ENCODE measurements around the gene BZW2. TPM values are rescaled to one million over a fixed set of nuclear protein-coding genes. Genes with fewer than 3 reads are reported as not detected.

The BZW2 gene
- polyA plus RNA-seq, 1 donor (not counting 4 experiments of a cell fraction or from before 2014, with no cell fraction given) = 65.7 TPM

DNA sequence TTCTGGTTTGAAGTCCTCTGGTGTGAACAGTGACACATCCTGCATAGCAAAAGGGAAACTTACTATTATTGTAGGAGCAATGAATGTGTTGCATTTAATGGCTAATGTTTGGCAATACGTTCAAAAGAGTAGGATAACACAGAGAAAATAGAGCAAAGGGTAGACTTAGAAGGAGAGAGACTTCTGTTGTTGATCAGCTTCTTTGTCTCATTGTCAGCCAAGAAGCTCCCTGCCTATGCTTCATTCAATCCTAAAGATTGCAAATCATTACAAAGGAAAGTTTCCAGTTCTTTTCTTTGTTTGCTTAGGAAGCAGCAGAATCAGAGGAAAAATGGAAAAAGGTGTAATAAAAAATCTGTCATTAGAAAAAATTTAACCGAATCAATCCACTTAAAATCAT, 99.7 kb downstream of the BZW2 start:
- H3K4me1 ChIP-seq (ENCODE audit: control insufficient read depth, extremely low read depth, insufficient read depth, low read length) = peaks cover 8% of the 10 kb centered on the region
- no peak overlapping the region for H3K4me2 ChIP-seq (ENCODE audit: control insufficient read depth, extremely low read depth, insufficient read depth, low read depth, low read length)
- no peaks in the 10 kb centered on the region for H3K9me3 ChIP-seq (ENCODE audit: control insufficient read depth, low read depth, low read length)
- no peak overlapping the region for H3K27ac ChIP-seq (ENCODE audit: control insufficient read depth, insufficient read depth, low read length)
- no peak overlapping the region for H3K4me3 ChIP-seq (ENCODE audit: control insufficient read depth in 2 of 3, extremely low read depth in 1 of 3, insufficient read depth in 2 of 3, low read depth in 1 of 3, low read length in 3 of 3)
- FAIRE-seq = no peak
- DNase-seq (ENCODE audit: low read depth, low spot score) = no peak
- no peaks in the 10 kb centered on the region for H3K9me1 ChIP-seq (ENCODE audit: control insufficient read depth, extremely low read depth, insufficient read depth, low read length)
- H3K36me3 ChIP-seq (ENCODE audit: control insufficient read depth in 2 of 2, extremely low read depth in 1 of 2, insufficient read depth in 2 of 2, low read length in 2 of 2) = no peaks in the 10 kb centered on the region
- no peaks in the 10 kb centered on the region for H4K20me1 ChIP-seq (ENCODE audit: control insufficient read depth, extremely low read depth, insufficient read depth, low read length)
- dilution Hi-C loops (cut with MboI; ENCODE audit: extremely low pct_ligation_motif_present, low sequenced_read_pairs) = no loop called here
- no peaks in the 10 kb centered on the region for H3K27me3 ChIP-seq (ENCODE audit: control insufficient read depth, extremely low read depth, insufficient read depth, low read length)
- no peak for TF ChIP-seq EZH2 (IDR thresholded peaks at IDR 0.05; ENCODE audit: low read length)
- TF ChIP-seq CTCF (optimal IDR thresholded peaks at IDR 0.05 in 1 of 3, IDR thresholded peaks at IDR 0.05 in 1 of 3, conservative IDR thresholded peaks at IDR 0.05 in 1 of 3; ENCODE audit: extremely low read depth in 1 of 3, insufficient read depth in 2 of 3, low read length in 3 of 3) = no peak
- no peaks in the 10 kb centered on the region for H3K79me2 ChIP-seq (ENCODE audit: control insufficient read depth, insufficient read depth, low read length)
- H3K9ac ChIP-seq (ENCODE audit: control insufficient read depth, extremely low read depth, insufficient read depth, low read length) = no peak overlapping the region
- H2AFZ ChIP-seq (ENCODE audit: control insufficient read depth, low read length) = no peak overlapping the region

DNA sequence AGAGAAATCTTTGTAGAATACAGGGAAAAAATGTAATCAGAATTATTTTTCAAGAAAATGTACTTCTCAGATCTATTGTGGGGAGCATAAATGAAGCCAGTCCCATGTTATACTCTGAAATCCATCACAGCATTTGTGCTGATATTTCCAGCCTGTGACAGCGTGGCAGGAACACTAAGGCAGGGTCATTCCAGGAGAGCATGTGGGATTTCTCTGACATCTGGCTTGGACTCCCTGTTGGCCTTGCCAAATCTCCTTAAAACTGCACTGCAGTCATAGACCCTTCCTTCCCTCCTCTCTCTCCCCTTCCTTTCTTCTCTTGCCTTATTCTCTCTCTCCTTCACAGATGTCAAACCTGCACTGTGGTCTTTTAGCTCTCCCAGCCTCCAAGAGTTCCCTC, 101.1 kb downstream of the BZW2 start:
- DNase-seq (ENCODE audit: low read depth, low spot score) = no peak
- no peak overlapping the region for H2AFZ ChIP-seq (ENCODE audit: control insufficient read depth, low read length)
- H3K4me2 ChIP-seq (ENCODE audit: control insufficient read depth, extremely low read depth, insufficient read depth, low read depth, low read length) = no peak overlapping the region
- no peak for TF ChIP-seq EZH2 (IDR thresholded peaks at IDR 0.05; ENCODE audit: low read length)
- TF ChIP-seq CTCF (optimal IDR thresholded peaks at IDR 0.05 in 1 of 3, IDR thresholded peaks at IDR 0.05 in 1 of 3, conservative IDR thresholded peaks at IDR 0.05 in 1 of 3; ENCODE audit: extremely low read depth in 1 of 3, insufficient read depth in 2 of 3, low read length in 3 of 3) = no peak
- no peaks in the 10 kb centered on the region for H3K27me3 ChIP-seq (ENCODE audit: control insufficient read depth, extremely low read depth, insufficient read depth, low read length)
- no peaks in the 10 kb centered on the region for H3K79me2 ChIP-seq (ENCODE audit: control insufficient read depth, insufficient read depth, low read length)
- H3K27ac ChIP-seq (ENCODE audit: control insufficient read depth, insufficient read depth, low read length) = no peak overlapping the region
- FAIRE-seq = no peak
- no peaks in the 10 kb centered on the region for H3K9me3 ChIP-seq (ENCODE audit: control insufficient read depth, low read depth, low read length)
- H3K4me1 ChIP-seq (ENCODE audit: control insufficient read depth, extremely low read depth, insufficient read depth, low read length) = peaks cover 8% of the 10 kb centered on the region
- no peaks in the 10 kb centered on the region for H3K36me3 ChIP-seq (ENCODE audit: control insufficient read depth in 2 of 2, extremely low read depth in 1 of 2, insufficient read depth in 2 of 2, low read length in 2 of 2)
- no peaks in the 10 kb centered on the region for H3K9me1 ChIP-seq (ENCODE audit: control insufficient read depth, extremely low read depth, insufficient read depth, low read length)
- H3K9ac ChIP-seq (ENCODE audit: control insufficient read depth, extremely low read depth, insufficient read depth, low read length) = no peak overlapping the region
- H4K20me1 ChIP-seq (ENCODE audit: control insufficient read depth, extremely low read depth, insufficient read depth, low read length) = no peaks in the 10 kb centered on the region
- no peak overlapping the region for H3K4me3 ChIP-seq (ENCODE audit: control insufficient read depth in 2 of 3, extremely low read depth in 1 of 3, insufficient read depth in 2 of 3, low read depth in 1 of 3, low read length in 3 of 3)
- dilution Hi-C loops (cut with MboI; ENCODE audit: extremely low pct_ligation_motif_present, low sequenced_read_pairs) = no loop called here
